KBM-7 (cell line): Measurements from ENCODE around the gene SIGLEC8.
A peak's percentile ranks its signal among the peaks of the same experiment; 100 is the strongest.
"Not testable (repeated sequence)": the region's sequence is repeated elsewhere in the genome, so short reads cannot be mapped to it uniquely, and the experiment has no call there.

Experiments
- DNase-seq: peaks from one replicate; pipeline ENCODE4 v3.0.0-alpha.2; 2015
- in situ Hi-C: fragments of 300-500 bp; cut with MboI; formaldehyde crosslinking; loops from 2 replicates; pipeline ENCODE4 v1.14.3; 2020; ENCODE audit warnings: low sequenced_read_pairs, low pct_unique_long_range_greater_than_20kb, mixed read lengths

The SIGLEC8 gene

GRCh38 chr19:51458051-51458645 is at the start of gene SIGLEC8:
Gene SIGLEC8, minus strand, starts transcription at chr19:51458454. Its CDS starts 67 bp downstream, at chr19:51458387.
- in situ Hi-C loops: no loop called here

GRCh38 chr19:51507640-51508058 is 49.4 kb upstream of the SIGLEC8 start:
- in situ Hi-C loops: no loop called here
- no peak for DNase-seq

More at GRCh38 chr19:51458051-51458645, at the start of gene SIGLEC8:
- DNase-seq: no peak

DNA sequence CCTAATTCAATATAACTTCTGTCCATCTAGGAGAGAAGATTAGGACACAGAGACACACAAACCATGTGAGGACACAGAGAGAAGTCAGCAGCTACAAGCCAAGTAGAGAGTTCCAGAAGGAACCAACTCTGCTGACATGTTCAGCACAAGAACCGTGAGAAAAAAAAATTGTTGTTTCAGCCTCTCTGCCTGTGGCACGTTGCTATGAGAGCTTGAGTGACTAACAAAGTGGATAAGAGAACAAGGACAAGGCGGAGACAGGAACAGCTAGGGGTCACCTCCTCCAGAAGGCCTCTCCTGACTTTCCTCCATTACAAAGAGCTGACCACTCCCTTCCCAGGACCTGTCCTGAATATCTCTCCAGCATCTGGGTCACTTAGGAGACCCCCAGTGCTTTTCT is 48.9 kb upstream of the SIGLEC8 start:
- in situ Hi-C loops: no loop called here
- DNase-seq: no peak

- no peak for DNase-seq
- in situ Hi-C loops: no loop called here
Observed at GRCh38 chr19:51505904-51506303, 47.6 kb upstream of the SIGLEC8 start.

- in situ Hi-C loops: no loop called here
- peak; percentile 36 for DNase-seq
Observed at GRCh38 chr19:51503896-51504295, 45.6 kb upstream of the SIGLEC8 start.

DNA sequence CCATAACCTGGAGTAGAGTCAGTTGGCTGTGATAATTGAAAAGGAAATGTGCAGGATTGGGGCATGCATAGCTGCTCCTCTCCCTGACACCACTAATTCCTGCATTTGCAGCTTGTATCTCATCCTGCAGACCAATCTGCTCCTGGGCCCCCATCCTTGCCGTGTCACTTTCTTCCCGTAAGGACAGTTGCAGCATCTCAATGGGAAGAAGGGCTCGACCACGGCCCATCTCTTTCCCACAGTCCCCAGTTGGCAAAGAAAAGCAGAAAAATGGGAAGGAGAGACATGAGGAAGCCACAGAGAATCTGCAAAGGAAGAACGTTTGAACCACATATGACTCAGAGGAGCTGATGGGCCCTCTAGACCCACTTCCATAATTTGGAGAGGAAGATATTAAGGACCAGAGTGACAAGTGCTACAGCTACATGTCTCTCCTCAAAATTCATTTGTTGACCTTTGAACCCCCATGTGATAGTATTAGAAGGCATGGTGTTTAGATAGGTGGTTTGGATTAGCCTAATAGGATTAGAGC is 45.1 kb upstream of the SIGLEC8 start:
- peak; percentile 60 for DNase-seq
- in situ Hi-C loops: no loop called here

- in situ Hi-C loops: no loop called here
- peak; percentile 72 for DNase-seq
Observed at GRCh38 chr19:51501594-51502263, 43.5 kb upstream of the SIGLEC8 start, which contains the start of gene SIGLEC12. Gene SIGLEC12, minus strand, starts transcription at chr19:51501800. Its CDS starts 67 bp downstream, at chr19:51501733.

DNA sequence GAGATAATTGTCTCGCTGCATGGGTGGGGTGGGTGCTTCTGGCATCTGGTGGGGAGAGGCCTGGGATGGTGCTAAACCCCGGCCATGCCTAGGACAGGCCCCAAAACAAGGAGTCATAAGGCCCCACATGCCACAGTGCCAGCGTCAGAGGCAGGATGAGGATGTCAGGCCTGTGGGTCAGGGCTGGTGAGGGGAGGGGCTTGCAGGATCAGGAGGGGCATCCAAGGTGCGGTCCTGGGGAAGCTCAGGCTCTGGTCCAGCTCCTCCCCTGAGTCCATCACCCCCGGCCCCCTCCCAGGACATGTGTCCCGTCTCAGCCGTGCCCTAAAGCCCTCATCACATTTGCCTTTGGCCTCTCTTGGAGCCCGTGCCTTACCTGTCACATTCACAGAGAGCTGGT is 42.7 kb upstream of the SIGLEC8 start:
- in situ Hi-C loops, DNase-seq: not testable (repeated sequence)

DNA sequence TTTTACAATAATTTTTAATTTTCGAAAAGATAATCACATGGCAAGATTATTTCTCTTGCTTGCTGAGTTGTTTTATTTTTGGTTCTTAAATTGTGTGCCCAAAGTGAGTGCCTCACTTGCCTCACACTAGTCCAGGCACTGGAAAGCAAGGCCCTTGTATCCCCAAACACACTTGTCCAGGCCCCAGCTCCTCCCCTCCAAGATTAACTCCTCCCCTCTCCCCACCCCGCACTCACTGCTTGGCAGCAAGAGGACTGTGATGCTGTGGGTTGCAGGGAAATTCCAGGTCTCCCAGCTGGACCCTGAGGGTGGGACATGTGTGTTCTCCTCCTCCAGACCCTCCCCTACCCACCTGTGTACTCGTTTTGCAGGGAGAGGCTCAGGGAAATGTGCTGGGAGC is 39.4 kb upstream of the SIGLEC8 start:
- in situ Hi-C loops: no loop called here
- no peak for DNase-seq

DNA sequence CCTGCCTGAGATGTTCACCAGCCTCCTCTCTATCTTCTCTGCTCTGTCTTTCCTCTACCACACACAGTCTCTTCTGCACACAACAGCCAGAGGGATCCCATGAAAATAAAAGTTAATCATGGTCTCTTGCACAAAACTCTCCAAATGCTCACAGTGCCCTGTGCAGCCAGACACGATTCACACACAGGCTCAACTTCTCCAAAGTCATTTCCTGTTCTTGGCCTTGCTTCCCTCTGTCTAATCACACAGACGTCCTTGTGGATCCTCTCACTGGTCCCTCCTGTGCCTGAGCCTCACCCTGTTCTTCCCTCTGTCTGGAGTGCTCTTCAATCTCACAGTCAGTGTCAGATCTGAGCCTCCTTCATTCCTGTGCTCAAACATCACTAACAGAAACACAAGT is 35.5 kb upstream of the SIGLEC8 start:
- DNase-seq: peak; percentile 57
- in situ Hi-C loops: no loop called here

DNA sequence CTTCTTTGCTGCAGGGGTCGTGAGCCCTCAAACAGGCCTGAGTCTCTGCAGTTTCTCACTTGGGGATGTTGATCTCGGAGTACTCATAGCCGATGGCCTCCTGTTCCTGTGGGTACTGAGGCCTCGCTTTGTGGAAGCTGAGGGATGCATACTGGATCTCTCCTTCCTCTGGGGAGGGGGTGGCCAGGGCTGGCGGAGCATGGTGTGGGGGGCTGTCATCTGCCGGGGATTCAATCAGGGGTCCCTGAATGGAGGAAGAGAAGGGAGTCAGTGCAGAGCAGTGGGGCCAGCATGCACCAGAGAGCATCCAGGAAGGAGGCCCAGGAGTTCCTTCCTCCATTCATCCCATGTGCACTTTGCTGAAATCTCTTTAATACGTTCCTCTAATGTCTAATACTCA is 33.3 kb upstream of the SIGLEC8 start:
- in situ Hi-C loops: no loop called here
- no peak for DNase-seq

DNA sequence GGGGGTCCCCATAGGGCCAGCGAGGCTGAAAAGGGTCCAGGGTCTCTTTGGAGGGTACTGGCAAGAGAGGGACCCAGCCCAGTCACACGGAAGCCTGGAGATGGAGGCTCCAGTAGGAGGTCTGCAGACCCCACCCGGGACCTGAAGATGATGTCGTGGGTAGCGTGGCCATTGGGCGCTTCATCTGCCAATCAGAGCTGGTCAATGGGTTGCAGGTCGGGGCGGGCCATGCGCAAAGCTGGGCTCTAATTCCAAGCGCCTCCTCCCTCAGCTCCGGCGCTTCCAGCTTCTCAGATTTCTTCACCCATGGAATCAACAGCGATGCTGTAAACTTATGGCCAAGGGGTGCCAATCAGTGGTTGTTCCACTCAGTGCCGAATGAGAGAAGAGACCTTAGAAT is 32.4 kb upstream of the SIGLEC8 start:
- in situ Hi-C loops: no loop called here
- no peak for DNase-seq

DNA sequence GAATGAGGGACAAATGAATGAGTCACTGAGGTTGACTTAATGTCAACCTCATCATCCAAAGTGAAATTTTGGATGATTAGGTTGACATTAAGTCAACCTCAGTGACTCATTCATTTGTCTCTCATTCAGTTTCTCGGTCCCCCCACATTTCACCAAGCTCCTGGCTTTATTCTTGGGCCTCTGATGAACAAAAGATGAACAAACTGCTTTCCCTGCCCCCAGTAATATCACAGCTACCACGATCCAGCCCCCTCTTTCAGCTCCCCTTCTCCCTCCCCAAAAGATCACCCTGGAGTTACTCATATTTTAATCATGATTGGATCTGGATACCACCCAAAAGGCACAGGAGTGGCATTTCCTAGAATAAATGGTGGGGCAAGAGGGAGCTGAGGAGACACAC is 30.9 kb upstream of the SIGLEC8 start:
- in situ Hi-C loops: no loop called here
- no peak for DNase-seq

GRCh38 chr19:51488491-51488890 is 30.2 kb upstream of the SIGLEC8 start:
- in situ Hi-C loops: no loop called here
- DNase-seq: no peak

DNA sequence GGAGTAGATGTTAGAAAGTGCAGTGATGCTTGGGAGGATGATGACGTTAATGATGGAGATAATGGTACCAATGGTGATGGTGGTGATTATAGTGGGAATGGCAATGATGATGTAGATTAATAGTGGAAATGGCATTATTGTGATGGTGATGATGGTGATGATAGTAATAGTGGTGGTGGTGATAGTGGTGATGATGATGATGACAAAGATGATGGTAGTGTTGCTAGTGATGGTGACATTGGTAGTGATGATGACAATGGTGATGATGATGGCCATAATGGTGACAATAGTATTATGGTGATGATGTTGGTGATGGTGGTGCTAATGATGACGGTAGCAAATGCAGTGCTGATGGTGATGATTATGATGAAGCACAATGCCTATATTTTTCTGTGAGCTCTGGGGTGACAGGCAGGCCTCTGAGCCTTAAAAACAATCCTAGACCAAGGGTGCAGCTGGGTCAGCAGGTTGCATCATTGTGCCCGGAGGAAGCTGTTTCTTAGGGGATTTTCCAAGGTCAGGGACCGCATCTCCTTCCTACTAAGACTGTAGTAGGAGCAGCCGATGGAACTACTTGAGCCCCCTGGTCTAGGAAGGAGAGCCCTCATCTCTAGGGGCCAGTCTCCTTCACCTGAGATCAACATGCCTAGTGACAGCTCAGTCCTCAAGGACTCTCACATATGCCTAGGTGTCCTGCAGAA is 27.9 kb upstream of the SIGLEC8 start:
- no peak for DNase-seq
- in situ Hi-C loops: no loop called here

DNA sequence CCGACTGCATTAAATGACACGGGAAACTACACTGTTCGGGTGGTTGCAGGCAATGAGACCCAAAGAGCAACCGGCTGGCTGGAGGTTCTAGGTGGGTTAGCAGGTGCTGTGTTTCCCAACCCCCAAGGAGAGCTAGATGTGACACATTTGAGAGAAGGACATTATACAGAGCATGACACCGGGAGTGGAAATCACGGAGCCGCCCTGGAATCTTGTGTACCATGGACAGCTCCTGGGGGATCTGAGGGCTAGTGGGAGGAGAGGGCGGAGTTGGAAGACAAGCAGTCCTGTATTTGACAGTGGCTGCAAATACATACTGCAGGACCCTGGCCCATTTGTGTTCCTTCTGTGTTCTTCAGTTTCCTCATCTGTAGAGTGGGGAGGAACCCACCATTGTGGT is 22.3 kb upstream of the SIGLEC8 start:
- in situ Hi-C loops: no loop called here

DNA sequence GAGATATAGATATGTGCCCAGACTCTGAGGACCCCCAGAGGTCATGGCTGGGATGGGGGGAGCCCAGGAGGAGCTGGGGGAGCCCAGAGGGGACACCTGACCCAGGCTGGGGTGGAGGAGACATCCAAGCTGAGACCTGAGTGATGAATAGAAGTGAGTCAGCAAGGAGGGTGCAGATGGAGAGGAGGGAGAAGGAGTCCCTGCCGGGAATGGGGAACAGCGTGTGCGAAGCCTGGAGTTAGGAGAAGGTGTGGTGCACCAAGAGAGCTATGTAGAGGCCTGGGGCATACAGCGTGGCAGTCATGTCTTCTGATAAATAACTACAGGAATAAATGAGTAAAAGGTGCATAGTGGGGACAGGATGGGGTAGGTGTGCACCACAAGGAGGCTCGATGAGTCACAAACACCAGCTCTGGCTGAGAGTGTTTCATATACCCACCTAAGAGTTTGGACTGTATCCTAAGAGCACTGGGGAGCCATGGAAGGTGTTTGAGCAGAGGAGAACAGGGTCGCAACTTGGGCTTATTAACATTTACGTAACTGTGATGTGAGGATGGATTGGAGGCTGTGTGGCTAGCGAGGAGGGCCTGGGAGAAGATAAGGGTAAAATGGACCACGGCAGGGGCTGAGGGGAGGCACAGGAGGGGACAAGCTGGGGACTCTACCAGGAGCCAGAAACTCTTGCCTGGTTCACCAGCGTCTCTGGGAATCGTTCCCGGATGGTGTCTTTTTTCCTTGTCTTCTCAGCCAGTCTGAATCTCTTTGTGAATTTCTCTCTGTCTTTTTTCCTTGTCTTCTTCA is 21.5 kb upstream of the SIGLEC8 start:
- in situ Hi-C loops: no loop called here
- DNase-seq: no peak

More for the DNA sequence above, 22.3 kb upstream of the SIGLEC8 start:
- peak; percentile 73 for DNase-seq

GRCh38 chr19:51478381-51479234 is 20.4 kb upstream of the SIGLEC8 start, which contains the start of gene CEACAM18:
Gene CEACAM18, plus strand, starts transcription at chr19:51478539.
- in situ Hi-C loops: no loop called here
- no peak for DNase-seq
